Mammary epithelial cell (primary cell): ENCODE results near the gene TMEM88.

Source experiments
- CTCF ChIP-seq, 2 donors: IDR thresholded peaks in 1 of 2; conservative IDR thresholded peaks in 1 of 2; 2 replicates each; pipeline ENCODE4 v1.5.1; 2011 to 2012; ENCODE audit warnings: inconsistent platforms in 2 of 2, low read length in 2 of 2, mild to moderate bottlenecking in 2 of 2, control low read depth in 1 of 2, low read depth in 1 of 2; ENCODE audit not compliant: insufficient read depth in 1 of 2; ENCODE audit errors: extremely low read depth in 1 of 2
- EZH2 ChIP-seq: IDR thresholded peaks from 2 replicates; pipeline ENCODE4 v1.6.1; 2012; ENCODE audit warnings: low read length, inconsistent platforms, borderline replicate concordance

- no peak for TF ChIP-seq EZH2
- no peak for TF ChIP-seq CTCF (conservative IDR thresholded peaks at IDR 0.05 in 1 of 2, IDR thresholded peaks at IDR 0.05 in 1 of 2; ENCODE audit: extremely low read depth in 1 of 2, insufficient read depth in 1 of 2, low read depth in 1 of 2, low read length in 2 of 2)
These were observed 2.6 kb upstream of the TMEM88 start for GRCh38 chr17:7852262-7852670.
